Frontal cortex (tissue), 4 donors: ENCODE data around the gene NINJ2. TPM values are rescaled to one million over a fixed set of nuclear protein-coding genes. Genes with fewer than 3 reads are reported as not detected.

Experiments used
- DNase-seq, 2 donors: peaks; one replicate each; pipeline ENCODE4 v3.0.0; 2012; ENCODE audit warnings: low spot score in 2 of 2
- FAIRE-seq: peaks from 2 replicates; lab custom pipeline; 2012; peaks lifted over from hg19 to GRCh38; lab: Jason Lieb, UNC
- small RNA-seq: library from RNA; depleted of rRNA; stranded (forward); fragments of <200 nt; gene quantifications from one replicate; pipeline ENCODE3, GENCODE V24; 2014
- total RNA-seq: library from RNA; depleted of rRNA; stranded (reverse); fragments of >200 nt; gene quantifications from one replicate; pipeline ENCODE4 v1.2.3, GENCODE V29; 2014
- donor health status: control.
- donor health status: control.
- donor health status: control.

The NINJ2 gene
- total RNA-seq, 1 donor from 2014 or later, result 2.9 TPM

DNA sequence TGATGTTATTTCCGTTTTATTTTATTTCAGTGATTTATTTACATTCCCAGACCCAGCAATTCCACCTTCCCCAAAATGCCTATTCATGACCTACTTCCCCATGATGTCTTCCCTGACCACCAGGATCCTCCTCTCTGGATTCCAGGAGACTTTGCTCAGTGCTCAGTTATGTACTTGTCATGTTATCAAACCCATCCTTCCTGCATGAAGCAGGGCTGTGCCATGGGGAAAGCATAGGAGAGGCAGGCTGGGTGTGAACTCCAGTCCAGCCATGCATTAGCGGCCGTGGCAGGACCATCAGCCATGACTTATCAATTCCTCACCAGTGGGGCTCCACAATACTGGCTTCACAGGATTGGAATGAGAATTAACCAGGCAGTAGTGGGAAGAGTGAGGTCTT is 145.7 kb downstream of the NINJ2 start:
- DNase-seq (no peak), FAIRE-seq (no peak)

Small RNA genes lying within 50 kb of the gene (small RNA-seq; reads per million reads assigned to genes)
- gene RNU7-103P, result not detected

Other genes starting within 250 kb of the NINJ2 start
- gene B4GALNT3, start 203.5 kb downstream of the NINJ2 start, total RNA-seq, result 2.4 TPM
- gene WNK1, start 89.1 kb upstream of the NINJ2 start, total RNA-seq, result 48.5 TPM